Right cardiac atrium (tissue), 5 donors: ENCODE results near the gene AAK1. TPM values are rescaled to one million over a fixed set of nuclear protein-coding genes. Genes with fewer than 3 reads are reported as not detected.
A peak's percentile ranks its signal among the peaks of the same experiment; 100 is the strongest.
"Not testable (repeated sequence)": the region's sequence is repeated elsewhere in the genome, so short reads cannot be mapped to it uniquely, and the experiment has no call there.

Experiments
- ATAC-seq, 2 donors: fragments of 200-7000 bp; cut with Tn5 transposase; one replicate each; pipeline versions ENCODE4 v1.8.0 to v1.9.1; 2020; ENCODE audit warnings: moderate library complexity in 2 of 2, mild to moderate bottlenecking in 1 of 2
- DNase-seq, 3 donors: peaks; one replicate each; pipeline ENCODE4 v3.0.0-alpha.2; 2020
- H3K27ac ChIP-seq: one replicate; pipeline ENCODE4 v1.5.1; 2013; ENCODE audit warnings: mild to moderate bottlenecking, low read length, control low read depth, moderate library complexity
- H3K27me3 ChIP-seq: one replicate; pipeline ENCODE4 v1.6.1; 2013; ENCODE audit not compliant: control insufficient read depth, insufficient read depth
- H3K4me1 ChIP-seq: one replicate; pipeline ENCODE4 v1.6.1; 2013; ENCODE audit warnings: low read length; ENCODE audit not compliant: control insufficient read depth, insufficient read depth
- H3K4me3 ChIP-seq: one replicate; pipeline ENCODE4 v1.5.1; 2013; ENCODE audit warnings: low read length, control low read depth
- H3K9me3 ChIP-seq: one replicate; pipeline ENCODE4 v1.6.1; 2013; ENCODE audit warnings: low read length; ENCODE audit not compliant: control insufficient read depth
- WGBS: extraction: QIAGEN DNeasy Blood & Tissue Kit; methylation state at CpG from one replicate; pipeline ENCODE4 v1.1.7; 2013; 5-methylcytosine and 5-hydroxymethylcytosine counted together
- intact Hi-C, 4 donors: fragments of 100-400 bp; cut with DNase I; formaldehyde crosslinking; loops; one replicate each; pipeline versions ENCODE4 v1.11.0 to v1.14.0; 2022 to 2023
- polyA plus RNA-seq: library from polyadenylated mRNA; stranded (reverse); fragments of 200-250 nt; gene quantifications from one replicate; pipeline ENCODE4 v1.2.3, GENCODE V29; 2013
- total RNA-seq, 4 donors: library from RNA; stranded (reverse); fragmentation: NEBNext Ultra II Directional; extraction: Animal tissue kit (Norgen Biotek cat#: 25700); gene quantifications; one replicate each; pipeline ENCODE4 v1.2.1, GENCODE V29; 2021
- donor health status: healthy with polysubstance abuse.
- donor health status: DM: no; HTN: yes; CAD: no.
- donor health status: DM: no; HTN: no; CAD: no.
- donor health status: DM: no; HTN: yes; CAD: no; lungs with severe emphysema.
- donor health status: DM: yes; HTN: yes; CAD: no.

The AAK1 gene
- total and polyA plus RNA-seq, 5 donors: 13.8 to 57.5 (median 51.2) TPM

- Histone ChIP-seq H3K4me1 (peaks cover 2% of the 10 kb centered on the region), H3K27ac (no peak overlapping the region), H3K27me3 (no peaks in the 10 kb centered on the region), H3K4me3 (no peak overlapping the region), H3K9me3 (no peaks in the 10 kb centered on the region)
- DNase-seq: no peak
- intact Hi-C loops: no loop called here
- WGBS: 88% methylated on average over 1 of the region's 1 CpG
- no peak for ATAC-seq
Measured at GRCh38 chr2:69680001-69680675, 36.6 kb upstream of the AAK1 start.

- H3K27ac ChIP-seq: no peak overlapping the region
- H3K27me3 ChIP-seq: no peaks in the 10 kb centered on the region
- DNase-seq: no peak
- ATAC-seq: no peak
- 95% methylated on average over 5 of the region's 5 CpGs for WGBS
- H3K9me3 ChIP-seq: no peaks in the 10 kb centered on the region
- H3K4me3 ChIP-seq: no peak overlapping the region
- H3K4me1 ChIP-seq: no peaks in the 10 kb centered on the region
- intact Hi-C loops: no loop called here
Measured at GRCh38 chr2:69677914-69678313, 34.4 kb upstream of the AAK1 start.

DNA sequence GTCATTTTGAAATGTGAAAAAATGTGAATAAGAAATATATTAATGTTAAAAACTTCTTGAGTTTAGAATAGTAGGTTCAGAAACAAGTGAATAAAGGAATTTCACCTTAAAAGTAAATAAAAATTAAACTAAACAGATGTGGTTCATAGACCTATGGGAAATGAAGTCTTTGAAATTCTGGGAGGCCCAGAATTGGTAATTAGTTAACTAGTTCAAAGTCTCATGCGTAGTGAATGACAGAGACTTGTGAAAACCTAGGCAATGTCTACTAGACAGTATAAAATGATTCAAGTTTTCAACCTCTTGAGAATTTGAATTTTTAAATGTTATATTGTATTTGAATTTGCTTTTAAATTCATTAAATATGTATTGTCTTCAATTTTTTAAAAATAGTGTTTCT is 32.6 kb upstream of the AAK1 start:
- no peak overlapping the region for H3K4me3 ChIP-seq
- WGBS: 95% methylated on average over 1 of the region's 1 CpG
- DNase-seq (no peak), ATAC-seq (no peak)
- H3K27me3 ChIP-seq: no peaks in the 10 kb centered on the region
- intact Hi-C loops: no loop called here
- no peaks in the 10 kb centered on the region for H3K9me3 ChIP-seq
- H3K4me1 ChIP-seq: no peaks in the 10 kb centered on the region
- H3K27ac ChIP-seq: no peak overlapping the region

DNA sequence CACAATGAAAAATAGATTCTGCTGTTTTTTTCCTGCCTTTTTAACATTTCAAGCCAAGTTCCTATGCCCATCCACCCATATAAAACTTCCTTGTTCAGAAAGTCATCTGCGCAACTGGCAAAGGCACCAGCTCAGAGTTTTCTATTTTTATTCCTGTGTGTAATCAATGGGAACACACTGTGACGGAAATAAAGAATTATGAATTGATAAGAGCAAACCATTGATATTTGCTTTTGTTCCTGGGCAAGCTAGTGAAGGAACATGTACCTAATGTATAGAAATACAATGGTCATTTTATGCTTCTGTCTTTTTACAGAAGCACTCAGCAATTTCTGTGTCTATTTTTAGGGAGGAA is 30.8 kb upstream of the AAK1 start:
- intact Hi-C loops: no loop called here
- H3K4me1 ChIP-seq: no peaks in the 10 kb centered on the region
- peak overlapping the region; percentile 16 for H3K27ac ChIP-seq
- no peaks in the 10 kb centered on the region for H3K9me3 ChIP-seq
- peak; percentile 79 to 85 for ATAC-seq
- 38% methylated on average over 2 of the region's 2 CpGs for WGBS
- H3K4me3 ChIP-seq: no peak overlapping the region
- no peak for DNase-seq
- H3K27me3 ChIP-seq: no peaks in the 10 kb centered on the region

DNA sequence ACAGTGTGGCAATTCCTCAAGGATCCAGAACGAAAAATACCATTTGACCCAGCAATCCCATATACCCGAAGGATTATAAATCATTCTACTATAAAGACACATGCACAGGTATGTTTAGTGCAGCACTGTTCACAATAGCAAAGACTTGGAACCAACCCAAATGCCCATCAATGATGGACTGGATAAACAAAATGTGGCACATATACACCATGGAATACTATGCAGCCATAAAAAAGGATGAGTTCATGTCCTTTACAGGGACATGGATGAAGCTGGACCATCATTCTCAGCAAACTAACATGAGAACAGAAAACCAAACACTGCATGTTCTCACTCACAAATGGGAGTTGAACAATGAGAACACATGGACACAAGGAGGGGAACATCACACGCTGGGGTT is 29.6 kb upstream of the AAK1 start:
- H3K27me3 ChIP-seq, intact Hi-C loops, H3K27ac ChIP-seq, H3K4me1 ChIP-seq, H3K4me3 ChIP-seq, DNase-seq, ATAC-seq, H3K9me3 ChIP-seq: not testable (repeated sequence)
- WGBS: 96% methylated on average over 3 of the region's 3 CpGs

GRCh38 chr2:69669666-69670065 is 26.1 kb upstream of the AAK1 start:
- intact Hi-C loops: no loop called here
- H3K27ac ChIP-seq: no peak overlapping the region
- WGBS: 77% methylated on average over 2 of the region's 2 CpGs
- ATAC-seq (no peak), DNase-seq (no peak)
- H3K9me3 ChIP-seq: no peaks in the 10 kb centered on the region
- no peaks in the 10 kb centered on the region for H3K4me1 ChIP-seq
- H3K27me3 ChIP-seq: no peaks in the 10 kb centered on the region
- H3K4me3 ChIP-seq: no peak overlapping the region

- Histone ChIP-seq H3K27ac (no peak overlapping the region), H3K4me1 (no peaks in the 10 kb centered on the region), H3K9me3 (no peaks in the 10 kb centered on the region), H3K27me3 (no peaks in the 10 kb centered on the region), H3K4me3 (no peak overlapping the region)
- intact Hi-C loops: no loop called here
- DNase-seq: no peak
- WGBS: 92% methylated on average over 5 of the region's 5 CpGs
- no peak for ATAC-seq
Measured at GRCh38 chr2:69668598-69668997, 25.1 kb upstream of the AAK1 start.

GRCh38 chr2:69667805-69668382 is 24.4 kb upstream of the AAK1 start:
- intact Hi-C loops: no loop called here
- WGBS: 73% methylated on average over 7 of the region's 7 CpGs
- Histone ChIP-seq H3K9me3 (no peaks in the 10 kb centered on the region), H3K4me3 (no peak overlapping the region), H3K27me3 (no peaks in the 10 kb centered on the region), H3K27ac (no peak overlapping the region), H3K4me1 (no peaks in the 10 kb centered on the region)
- DNase-seq (no peak), ATAC-seq (peak in 1 of 2 donors; percentile 20)

DNA sequence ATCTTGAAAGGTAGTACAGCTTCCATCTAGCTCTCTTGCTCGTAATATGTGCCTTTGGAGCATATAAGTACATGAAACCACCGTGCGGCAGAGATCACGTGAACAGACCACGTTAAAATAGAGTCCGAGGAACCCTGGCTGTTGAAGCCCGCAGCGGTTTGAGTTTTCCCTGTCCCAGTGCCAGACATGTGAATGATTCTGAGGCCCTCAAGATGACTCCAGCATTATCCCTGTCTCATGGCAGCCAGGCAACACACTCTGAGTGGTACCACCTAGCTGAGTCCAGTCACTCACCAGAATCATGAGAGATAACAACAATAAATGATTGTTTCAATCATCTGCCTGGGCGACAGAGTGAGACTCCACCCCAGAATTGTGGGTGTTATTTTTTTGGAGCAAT is 21.6 kb upstream of the AAK1 start:
- DNase-seq: no peak
- no peak for ATAC-seq
- Histone ChIP-seq H3K4me1 (no peaks in the 10 kb centered on the region), H3K27me3 (no peaks in the 10 kb centered on the region), H3K27ac (no peak overlapping the region), H3K9me3 (no peaks in the 10 kb centered on the region), H3K4me3 (no peak overlapping the region)
- intact Hi-C loops: no loop called here
- 87% methylated on average over 9 of the region's 9 CpGs for WGBS

- Histone ChIP-seq H3K27me3 (no peaks in the 10 kb centered on the region), H3K27ac (no peak overlapping the region), H3K9me3 (no peaks in the 10 kb centered on the region), H3K4me1 (peaks cover 4% of the 10 kb centered on the region), H3K4me3 (no peak overlapping the region)
- ATAC-seq: no peak
- intact Hi-C loops: no loop called here
- no peak for DNase-seq
- 95% methylated on average over 3 of the region's 3 CpGs for WGBS
Measured at GRCh38 chr2:69663860-69664259, 20.3 kb upstream of the AAK1 start.

DNA sequence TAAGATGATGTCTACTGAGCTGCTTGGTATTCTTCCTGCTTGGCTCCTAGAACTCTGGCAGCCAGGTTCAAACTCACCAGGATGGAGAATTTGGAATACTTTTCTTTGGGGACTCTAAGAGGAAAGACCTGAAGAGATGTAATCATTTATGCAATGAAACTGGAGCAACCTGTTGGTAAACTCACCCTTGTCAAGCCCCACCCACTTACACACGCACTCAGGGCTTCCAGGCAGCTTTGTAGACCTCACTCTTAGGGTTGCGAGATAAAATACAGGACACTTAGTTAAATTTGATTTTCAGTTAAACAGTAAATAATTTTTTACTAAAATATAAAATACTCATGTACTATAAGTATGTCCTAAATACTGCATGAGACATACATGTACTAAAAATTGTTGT is 19.0 kb upstream of the AAK1 start:
- intact Hi-C loops, ATAC-seq, H3K9me3 ChIP-seq, H3K27me3 ChIP-seq, H3K4me1 ChIP-seq, H3K27ac ChIP-seq, DNase-seq, H3K4me3 ChIP-seq: not testable (repeated sequence)
- 95% methylated on average over 1 of the region's 2 CpGs for WGBS

GRCh38 chr2:69660637-69661036 is 17.1 kb upstream of the AAK1 start:
- intact Hi-C loops: no loop called here
- WGBS: 55% methylated on average over 1 of the region's 1 CpG
- no peak for DNase-seq

More at GRCh38 chr2:69660637-69661036, 17.1 kb upstream of the AAK1 start:
- no peak for ATAC-seq
- H3K4me1 ChIP-seq: peaks cover 4% of the 10 kb centered on the region
- no peak overlapping the region for H3K4me3 ChIP-seq
- H3K27ac ChIP-seq: no peak overlapping the region
- no peaks in the 10 kb centered on the region for H3K27me3 ChIP-seq
- no peaks in the 10 kb centered on the region for H3K9me3 ChIP-seq
